Left renal pelvis (tissue), 4 donors: Measurements from ENCODE around the gene SH2B2. TPM values are rescaled to one million over a fixed set of nuclear protein-coding genes. Genes with fewer than 3 reads are reported as not detected.
"Not testable (repeated sequence)": the region's sequence is repeated elsewhere in the genome, so short reads cannot be mapped to it uniquely, and the experiment has no call there.

Experiments used
- DNase-seq, 4 donors: peaks; one replicate each; pipeline ENCODE4 v3.0.0-alpha.2; 2013; ENCODE audit warnings: low read depth in 4 of 4, low spot score in 3 of 4
- polyA plus RNA-seq, 4 donors: library from polyadenylated mRNA; unstranded; fragments of 120-200 nt; gene quantifications; one replicate each; pipeline ENCODE4 v1.2.1, GENCODE V29; 2013; ENCODE audit not compliant: insufficient read length in 4 of 4

Gene SH2B2
- polyA plus RNA-seq, 4 donors: 1.7 to 5.4 (median 2.7) TPM

DNA sequence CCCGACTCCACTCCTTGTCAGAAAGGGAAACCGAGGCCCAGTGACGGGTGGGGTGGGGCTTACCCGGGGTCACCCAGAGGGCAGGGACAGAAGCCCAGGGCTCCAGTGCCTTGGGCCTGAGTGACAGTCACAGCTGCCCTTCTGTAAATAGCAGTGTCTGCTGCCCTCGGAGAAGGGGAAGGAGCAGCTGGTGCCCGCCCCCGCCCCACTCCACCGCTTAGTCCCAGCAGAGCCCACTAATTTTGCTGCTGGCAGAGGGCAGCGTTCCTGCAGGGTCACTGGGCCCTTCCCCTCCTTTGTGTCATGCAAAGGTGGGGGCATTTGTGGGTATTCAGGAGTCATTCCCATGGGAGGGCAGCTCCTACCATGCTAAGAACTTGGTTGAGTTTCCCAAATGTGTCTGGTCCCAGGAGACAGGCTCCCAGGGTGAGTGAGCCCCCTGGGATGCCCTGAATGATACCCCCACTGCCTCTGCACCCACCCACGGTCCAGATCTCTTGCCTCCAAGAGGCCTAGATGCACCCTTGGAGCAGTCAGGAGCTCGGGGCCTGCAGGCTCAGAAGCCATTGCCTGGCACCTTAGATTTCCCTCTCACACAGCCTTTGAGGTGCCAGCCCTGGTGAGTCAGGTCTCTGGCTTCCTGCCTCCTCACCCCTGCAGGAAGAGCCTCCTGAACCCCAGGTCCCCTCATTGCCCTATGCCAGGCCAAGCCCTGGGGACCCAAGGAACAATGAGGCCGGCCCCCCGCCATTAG is 17.2 kb downstream of the SH2B2 start:
- no peak for DNase-seq

DNA sequence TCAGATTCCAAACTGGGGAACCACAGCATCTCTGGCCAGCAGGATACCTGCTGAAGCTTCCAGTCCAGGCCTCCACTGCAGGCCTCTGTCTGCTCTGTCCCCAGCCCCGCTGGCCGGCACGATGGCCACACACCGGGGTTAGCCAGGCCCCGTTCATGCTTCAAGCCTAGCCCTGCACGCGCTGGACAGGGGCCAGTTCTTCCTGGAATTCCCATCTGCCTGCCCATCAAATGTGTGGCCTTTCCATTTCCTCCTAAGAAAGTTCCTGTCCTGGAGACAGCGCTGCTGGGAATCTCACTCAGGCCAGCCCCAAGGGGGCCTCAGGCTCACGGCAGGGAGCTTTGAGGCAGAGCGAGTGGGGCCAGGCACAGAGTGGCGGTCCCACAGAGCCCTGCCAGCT is 18.0 kb downstream of the SH2B2 start:
- DNase-seq: no peak

DNA sequence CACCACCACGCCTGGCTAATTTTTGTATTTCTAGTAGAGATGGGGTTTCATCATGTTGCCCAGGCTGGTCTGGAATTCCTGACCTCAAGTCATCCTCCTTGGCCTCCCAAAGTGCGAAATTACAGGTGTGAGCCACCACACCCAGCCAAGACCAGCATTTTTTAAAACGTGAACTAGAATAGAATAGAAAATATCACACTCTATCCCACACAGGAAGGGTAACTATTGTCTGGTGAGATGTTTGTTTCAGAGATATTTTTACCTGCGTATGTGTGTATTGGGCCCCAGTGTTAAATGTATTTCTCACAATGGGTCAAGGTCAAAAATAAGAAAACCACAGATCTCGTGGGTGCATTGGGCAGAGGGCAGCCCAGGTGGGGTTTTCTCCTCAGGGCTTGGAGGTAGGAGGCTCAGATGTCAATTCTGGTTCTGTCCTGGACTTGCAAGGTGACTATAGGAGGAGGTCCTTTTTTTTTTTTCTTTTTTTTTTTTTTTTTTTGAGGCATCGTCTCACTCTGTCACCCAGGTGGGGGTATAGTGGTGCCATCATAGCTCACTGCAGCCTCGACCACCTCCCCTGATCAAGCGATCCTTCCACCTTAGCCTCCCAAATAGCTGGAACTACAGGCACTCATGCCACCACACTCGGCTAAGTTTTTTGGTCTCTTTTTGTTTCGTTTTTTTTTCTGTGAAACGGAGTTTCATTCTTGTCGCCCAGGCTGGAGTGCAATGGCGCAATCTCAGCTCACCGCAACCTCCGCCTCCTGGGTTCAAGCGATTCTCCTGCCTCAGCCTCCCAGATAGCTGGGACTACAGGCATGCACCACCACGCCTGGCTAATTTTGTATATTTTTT is 19.0 kb downstream of the SH2B2 start:
- no peak for DNase-seq

DNA sequence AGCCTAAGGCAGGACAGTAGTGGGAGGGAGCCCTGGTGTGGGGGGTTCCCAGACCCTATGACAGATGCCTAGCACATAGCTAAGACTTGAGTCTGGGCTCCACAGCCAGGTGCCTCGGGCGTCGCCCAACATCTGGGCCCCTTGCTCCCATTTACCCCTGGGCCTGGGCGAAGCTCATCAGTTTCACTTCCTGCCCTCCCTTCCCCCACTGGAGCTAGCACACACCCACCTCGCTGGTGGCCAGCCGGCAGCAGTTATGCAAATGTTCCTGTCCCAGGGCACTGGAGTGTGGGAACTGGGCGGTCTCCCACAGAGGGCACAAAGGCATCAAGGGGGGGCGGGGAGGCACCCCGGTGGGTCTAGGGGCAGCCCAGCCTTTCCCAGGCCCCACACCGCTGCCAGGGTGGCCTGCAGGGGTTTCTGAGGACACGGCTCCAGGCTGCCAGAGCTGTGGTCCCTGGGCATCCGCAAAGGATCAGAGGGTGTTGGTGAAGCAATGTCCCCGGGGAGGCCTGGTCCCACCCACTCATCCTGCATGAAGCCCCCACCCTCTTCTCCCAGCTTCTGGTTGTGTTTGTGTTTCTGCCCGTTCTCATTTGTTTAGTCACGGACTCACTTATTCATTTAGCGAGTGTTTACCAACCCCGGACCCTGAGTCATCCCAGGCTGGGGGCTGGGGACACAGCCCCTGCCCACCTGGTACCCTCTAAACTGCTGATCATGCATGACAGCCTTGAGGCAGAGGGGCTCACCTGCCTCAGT is 20.4 kb downstream of the SH2B2 start:
- DNase-seq: peak in 1 of 4 donors; percentile 61

DNA sequence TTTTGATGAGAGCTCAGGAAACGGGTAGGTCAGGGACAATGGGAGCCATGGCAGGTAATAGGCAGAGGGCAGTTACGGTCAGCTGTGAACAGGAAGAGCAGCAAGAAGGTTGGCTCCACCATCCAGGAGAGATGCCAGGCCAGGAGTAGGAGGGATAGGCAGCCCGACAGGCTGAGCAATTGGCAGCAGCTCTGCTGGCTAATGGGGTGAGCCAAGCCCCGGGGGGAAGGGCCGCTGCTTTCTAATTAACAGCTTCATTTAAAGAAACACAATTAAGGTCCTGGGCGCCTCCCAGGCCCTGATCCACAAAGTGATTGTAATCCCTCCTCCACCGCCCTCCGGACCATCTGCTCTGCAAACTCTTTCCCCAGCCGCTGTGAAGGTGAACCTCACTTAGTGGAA is 23.7 kb downstream of the SH2B2 start:
- DNase-seq: no peak

DNA sequence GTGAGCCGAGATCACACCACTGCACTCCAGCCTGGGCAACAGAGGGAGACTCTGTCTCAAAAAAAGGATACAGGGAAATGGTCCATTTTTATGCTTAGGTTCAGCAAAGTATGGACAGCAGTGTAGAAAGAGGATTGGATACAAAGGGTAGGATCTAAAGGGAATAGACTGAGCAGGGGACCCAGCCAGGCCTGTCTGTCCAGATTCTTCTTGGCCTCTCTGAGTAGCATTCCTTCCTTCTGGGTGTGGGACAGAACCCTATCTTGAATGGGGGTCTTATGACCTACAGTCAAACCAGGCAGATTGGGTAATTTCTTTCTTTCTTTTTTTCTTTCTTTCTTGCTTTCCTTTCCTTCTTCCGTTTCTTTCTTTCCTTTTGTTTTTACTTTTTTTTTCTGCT is 25.6 kb downstream of the SH2B2 start:
- DNase-seq: no peak

DNA sequence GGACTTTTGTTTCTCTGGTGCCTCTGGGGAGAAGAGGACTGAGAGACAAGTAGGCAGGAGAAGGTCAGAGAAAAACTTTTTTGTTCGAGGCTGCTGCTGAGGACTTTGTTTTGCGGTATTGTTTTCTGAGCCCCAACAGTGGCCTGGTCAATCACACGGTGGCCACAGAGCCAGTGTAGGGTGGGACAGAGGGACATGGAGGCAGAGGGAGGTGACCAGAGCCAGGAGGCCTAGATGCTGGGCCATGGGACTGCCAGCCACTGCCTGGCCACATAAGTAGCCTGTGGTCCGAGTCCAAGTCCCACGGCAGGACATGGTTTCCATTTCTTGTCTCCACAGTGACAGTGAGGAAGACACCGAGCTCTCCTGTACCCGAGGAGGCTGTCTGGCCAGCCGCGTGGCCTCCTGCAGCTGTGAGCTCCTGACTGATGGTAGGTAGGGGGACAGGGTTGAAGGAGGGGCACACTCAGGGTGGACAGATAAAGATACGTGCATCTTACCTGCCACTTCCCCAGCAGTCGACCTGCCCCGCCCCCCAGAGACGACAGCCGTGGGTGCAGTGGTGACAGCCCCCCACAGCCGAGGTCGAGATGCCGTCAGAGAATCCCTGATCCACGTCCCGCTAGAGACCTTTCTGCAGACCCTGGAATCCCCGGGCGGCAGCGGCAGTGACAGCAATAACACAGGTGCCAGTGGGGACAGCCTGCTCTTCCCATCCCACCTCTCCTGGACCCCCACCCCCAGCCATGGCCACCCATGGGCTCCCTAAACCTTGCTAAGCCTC is 27.5 kb downstream of the SH2B2 start:
- no peak for DNase-seq

DNA sequence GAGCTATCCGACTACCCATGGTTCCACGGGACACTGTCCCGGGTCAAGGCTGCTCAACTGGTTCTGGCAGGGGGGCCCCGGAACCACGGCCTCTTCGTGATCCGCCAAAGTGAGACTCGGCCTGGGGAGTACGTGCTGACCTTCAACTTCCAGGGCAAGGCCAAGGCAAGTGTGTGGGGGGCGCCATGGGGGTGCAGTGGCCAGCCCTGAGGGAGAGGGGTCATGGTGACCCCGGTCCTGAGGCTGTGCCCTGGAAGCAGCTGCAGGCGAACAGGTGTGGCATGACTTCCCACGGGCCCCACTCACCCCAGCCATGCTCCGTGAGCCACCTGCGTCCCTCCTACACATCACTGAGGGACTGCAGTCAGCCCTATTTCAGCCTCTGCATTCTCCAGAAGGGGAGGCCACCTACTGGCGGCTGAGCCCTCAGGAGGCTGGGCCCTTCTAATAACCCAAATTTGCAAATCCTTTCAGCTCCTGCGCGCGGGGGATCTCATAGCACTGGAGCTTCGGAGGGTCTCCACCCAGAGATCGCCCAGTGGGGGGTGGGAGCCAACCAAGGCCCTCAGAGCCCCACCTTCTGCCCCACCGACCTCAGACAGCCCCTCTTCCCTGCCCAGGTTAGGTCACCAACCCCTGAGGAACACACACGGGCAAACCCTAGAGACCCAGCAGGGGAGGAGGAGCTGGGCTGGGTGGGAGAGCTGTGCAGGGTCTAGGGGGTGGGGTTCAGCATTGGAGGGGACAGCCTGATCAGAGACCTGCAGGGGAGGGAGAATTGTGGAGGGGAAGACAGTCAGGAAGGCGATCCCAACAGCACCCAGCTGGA is 30.8 kb downstream of the SH2B2 start:
- no peak for DNase-seq

DNA sequence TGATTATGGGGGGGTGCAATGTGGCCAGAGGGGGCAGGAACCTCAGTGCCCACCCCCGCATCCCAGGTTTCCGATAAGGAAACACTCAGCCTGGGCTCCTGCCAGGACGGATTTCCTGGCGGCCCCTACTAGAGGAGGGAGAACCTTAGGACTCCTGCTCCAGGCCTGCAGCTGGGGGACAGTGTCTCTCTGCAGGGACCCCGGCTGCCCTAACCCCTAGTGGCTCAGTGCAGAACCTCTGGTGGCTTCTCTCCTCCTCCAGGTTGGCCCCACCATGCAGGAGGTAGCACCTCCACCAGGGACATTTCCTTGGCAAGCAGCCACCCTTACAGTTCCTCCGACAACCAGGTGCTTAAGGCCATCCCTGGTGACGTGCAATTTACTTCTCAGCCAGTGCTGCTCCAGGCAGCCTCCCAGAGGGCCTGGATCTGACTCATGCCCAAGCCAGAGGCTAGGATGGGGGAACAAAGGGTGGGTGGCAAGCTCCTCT is 31.9 kb downstream of the SH2B2 start:
- no peak for DNase-seq

DNA sequence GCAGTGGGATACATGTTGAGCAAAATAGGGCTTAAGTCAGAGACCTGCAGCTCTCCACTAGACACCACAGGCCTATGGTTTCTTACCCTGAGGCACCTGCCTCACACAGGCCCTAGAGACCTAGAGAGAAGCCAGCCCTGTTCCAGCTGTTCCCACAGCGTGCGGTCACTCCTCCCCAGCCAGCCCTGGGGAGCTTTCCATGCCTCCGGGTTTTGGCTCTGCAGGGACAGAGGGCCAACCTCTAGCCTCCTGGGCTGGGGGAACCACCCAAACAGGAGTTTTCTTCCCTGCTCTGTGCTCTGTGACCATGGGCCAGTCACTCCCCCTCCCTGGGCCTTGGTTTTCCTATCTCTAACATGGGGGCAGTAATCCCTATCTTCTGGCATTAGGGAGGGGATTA is 33.0 kb downstream of the SH2B2 start:
- no peak for DNase-seq

DNA sequence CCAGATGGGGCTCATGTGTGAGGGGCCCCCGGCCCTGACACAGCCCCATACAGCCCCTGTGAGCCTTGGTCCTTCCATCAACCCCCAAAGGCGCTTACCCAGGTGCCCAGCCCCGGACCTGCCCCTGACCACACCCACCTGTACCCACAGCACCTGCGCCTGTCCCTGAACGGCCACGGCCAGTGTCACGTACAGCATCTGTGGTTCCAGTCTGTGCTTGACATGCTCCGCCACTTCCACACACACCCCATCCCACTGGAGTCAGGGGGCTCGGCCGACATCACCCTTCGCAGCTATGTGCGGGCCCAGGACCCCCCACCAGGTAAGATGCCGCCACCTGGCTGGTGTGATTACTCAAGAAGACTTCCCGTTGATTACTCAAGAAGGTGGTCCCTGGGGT is 33.5 kb downstream of the SH2B2 start:
- no peak for DNase-seq

DNA sequence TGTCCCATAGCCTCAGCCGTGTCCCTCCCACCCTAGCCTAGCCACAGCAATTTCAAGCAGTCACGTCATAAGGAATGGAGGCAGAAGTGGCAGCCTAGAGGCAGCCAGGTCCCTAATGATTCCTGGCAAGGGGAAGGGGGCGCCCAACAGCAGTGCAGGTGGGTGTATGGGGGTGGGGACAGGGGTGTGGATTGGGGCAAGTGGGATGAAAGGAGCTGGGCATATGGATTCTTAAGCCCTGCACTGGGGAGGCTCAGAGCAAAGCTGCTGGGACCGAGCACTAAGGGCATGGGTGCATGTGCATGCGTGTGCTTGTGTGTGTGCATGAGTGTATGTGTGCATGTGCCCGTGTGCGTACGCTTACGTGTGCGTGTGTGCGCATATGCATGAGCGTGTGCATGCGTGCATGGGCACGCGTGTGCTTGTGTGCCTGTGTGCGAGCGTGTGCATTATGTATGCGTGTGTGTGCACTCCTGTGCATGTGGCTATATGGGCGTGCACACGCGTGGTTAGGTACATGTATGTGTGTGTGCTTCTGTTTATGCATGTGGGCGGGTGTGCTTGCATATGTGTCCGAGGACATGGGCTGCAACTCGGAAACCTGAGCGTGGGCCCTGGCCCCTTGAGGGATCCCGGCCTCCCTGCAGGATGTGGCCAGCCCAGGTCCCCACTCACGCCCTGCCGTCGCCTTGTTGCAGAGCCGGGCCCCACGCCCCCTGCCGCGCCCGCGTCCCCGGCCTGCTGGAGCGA is 34.1 kb downstream of the SH2B2 start:
- DNase-seq: no peak

DNA sequence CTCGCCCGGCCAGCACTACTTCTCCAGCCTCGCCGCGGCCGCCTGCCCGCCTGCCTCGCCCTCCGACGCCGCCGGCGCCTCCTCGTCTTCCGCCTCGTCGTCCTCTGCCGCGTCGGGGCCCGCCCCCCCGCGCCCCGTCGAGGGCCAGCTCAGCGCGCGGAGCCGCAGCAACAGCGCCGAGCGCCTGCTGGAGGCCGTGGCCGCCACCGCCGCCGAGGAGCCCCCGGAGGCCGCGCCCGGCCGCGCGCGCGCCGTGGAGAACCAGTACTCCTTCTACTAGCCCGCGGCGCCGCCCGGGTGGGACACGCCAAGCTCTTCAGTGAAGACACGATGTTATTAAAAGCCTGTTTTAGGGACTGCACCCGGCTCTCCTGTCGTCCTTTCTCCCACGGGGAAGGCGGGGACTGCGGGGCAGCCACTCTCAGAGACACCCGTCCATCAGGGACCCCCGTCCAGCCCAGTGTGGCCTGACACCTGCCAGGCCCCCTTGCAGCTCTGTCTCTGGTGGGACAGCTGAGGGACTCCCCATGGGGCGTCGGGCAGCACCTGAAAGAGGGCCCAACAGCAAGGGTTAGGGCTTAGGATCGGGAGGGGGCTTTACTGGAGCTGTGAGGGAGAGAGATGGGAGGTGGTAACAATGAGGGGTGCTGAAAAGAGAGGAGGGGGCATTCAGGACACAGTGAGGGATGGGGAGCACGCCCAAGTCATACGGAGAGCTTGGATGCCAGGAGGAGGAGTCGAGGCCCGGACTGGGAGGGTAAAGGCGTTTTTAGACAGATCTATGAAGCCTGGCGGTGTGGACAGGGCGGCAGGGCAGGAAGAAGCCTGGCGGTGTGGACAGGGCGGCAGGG is 34.9 kb downstream of the SH2B2 start:
- no peak for DNase-seq

DNA sequence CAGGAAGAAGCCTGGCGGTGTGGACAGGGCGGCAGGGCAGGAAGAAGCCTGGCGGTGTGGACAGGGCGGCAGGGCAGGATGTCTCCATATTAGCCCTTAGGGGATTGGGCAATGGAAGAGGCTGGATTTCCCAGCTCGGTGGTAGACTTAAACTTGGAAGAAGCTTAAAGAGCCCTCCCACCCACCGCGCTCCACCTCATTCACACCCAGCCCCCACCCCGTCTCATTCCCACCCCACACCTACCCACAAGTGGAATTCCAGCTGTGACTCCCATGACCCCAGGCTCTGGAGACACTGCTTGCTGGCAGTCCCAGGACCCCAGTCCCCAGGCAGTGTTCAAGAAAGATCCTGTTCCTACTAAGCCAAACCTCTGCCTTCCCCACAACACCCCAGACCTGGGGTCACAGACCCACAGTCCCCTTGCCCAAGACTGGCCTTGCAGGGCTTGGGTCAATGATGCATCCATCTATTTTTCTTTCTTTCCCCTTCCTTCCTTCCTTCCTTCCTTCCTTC is 35.6 kb downstream of the SH2B2 start:
- DNase-seq: no peak

DNA sequence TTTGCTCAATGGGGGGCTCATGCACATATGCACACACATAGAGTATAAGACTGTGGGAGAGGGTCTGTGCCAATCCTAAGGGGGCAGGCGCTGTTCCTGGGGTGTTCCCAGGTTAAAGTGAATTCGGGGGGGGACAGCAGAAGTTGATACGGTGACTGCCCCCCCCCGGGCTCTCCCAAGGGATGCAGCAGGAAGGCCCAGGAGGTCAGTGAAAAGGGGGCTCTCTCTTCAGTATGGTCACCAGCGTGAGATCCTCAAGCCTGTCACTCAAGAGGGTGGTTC is 37.2 kb downstream of the SH2B2 start:
- DNase-seq: no peak

DNA sequence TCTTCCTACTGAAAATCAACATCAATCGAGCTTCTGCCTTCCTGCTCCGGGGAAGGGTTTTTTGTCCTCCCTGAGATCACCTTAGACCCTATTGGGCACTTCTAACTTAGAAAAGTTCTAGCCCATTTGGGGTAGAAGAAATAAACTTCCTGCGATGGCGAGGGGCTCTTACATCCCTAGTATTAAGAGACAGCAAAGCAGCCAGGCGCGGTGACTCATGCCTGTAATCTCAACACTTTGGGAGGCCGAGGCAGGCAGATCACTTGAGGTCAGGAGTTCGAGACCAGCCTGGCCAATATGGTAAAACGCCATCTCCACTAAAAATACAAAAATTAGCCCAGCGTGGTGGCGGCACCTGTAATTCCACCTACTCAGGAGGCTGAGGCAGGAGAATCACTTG is 38.4 kb downstream of the SH2B2 start:
- not testable (repeated sequence) for DNase-seq

DNA sequence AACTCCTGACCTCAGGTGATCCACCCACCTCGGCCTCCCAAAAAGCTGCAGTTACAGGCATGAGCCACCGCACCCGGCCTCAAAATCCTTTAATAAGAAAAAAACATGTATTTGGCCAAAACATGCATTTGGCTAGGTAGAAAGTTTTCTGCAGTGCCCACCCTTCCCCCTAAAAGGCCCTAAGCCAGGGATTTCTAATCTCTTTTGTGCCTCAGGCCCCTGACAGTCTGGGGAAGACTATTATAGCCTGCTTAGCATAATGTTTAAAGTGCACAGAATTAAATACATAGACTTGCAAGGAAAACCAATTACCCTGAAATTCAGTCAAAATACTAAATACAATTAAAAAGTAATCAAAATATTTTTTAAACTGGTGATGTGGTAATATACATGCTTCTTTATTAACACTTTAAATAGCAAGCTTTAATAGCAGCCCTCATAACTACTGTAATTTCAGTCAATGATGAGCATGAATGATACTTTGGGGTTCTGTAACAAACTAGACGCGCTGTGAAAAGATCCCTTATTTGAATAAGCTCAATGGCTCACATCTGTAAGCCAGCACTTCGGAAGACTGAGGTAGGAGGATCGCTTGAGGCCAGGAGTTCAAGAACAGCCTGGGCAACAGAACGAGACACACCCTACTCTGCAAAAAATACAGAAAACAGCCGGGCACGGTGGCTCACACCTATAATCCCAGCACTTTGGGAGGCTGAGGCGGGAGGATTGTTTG is 39.7 kb downstream of the SH2B2 start:
- no peak for DNase-seq
